HepG2 (cell line): ENCODE data around the gene SDK2. TPM values are rescaled to one million over a fixed set of nuclear protein-coding genes. Genes with fewer than 3 reads are reported as not detected.

Source experiments
- YEATS2 ChIP-seq: sonication (generic); formaldehyde crosslinking; IDR thresholded peaks from 2 replicates; pipeline ENCODE4 v1.4.0; 2020; ENCODE audit warnings: missing genetic modification reagents, borderline replicate concordance
- ZNF333 ChIP-seq: sonication (generic); formaldehyde crosslinking; IDR thresholded peaks from 2 replicates; pipeline ENCODE4 v1.4.0; 2020; ENCODE audit warnings: mild to moderate bottlenecking, missing genetic modification reagents, borderline replicate concordance
- ZNF749 ChIP-seq: sonication (generic); formaldehyde crosslinking; IDR thresholded peaks from 2 replicates; pipeline ENCODE4 v1.8.0; 2022; ENCODE audit warnings: mild to moderate bottlenecking, missing genetic modification reagents, moderate library complexity, borderline replicate concordance
- polyA plus RNA-seq, 8 experiments: library from polyadenylated mRNA; depleted of rRNA in 3 of 8; stranded (reverse) in 7 of 8; unstranded in 1 of 8; fragments of >200 nt; fragmentation: Illumina TruSeq in 4 of 8; extraction: Trizol in 4 of 8; gene quantifications; 2 replicates each; pipeline versions ENCODE4 v1.2.1 to v1.2.3, GENCODE V29; 2011 to 2016; ENCODE audit warnings: low read depth in 4 of 8, missing spikeins in 1 of 8, mixed read lengths in 1 of 8; ENCODE audit not compliant: insufficient read depth in 1 of 8
- total RNA-seq, 5 experiments: library from RNA; depleted of rRNA; stranded (reverse); fragments of >200 nt; fragmentation: Illumina TruSeq; extraction: Trizol; gene quantifications; 2 replicates each; pipeline ENCODE4 v1.2.3, GENCODE V29; 2016; ENCODE audit warnings: low read depth in 1 of 5
- TF ChIP-seq, protein P1 (sequence below), 2 experiments: sonication (generic) in 1 of 2; formaldehyde crosslinking in 1 of 2; IDR thresholded peaks; 2 replicates each; pipeline versions ENCODE4 v1.6.1 to v1.9.0; 2014 to 2022; ENCODE audit warnings: antibody characterized with exemption in 1 of 2, borderline replicate concordance in 1 of 2, inconsistent platforms in 1 of 2, low read depth in 1 of 2, missing genetic modification reagents in 1 of 2
- TF ChIP-seq, protein P2 (sequence below): sonication (generic); formaldehyde crosslinking; IDR thresholded peaks from 2 replicates; pipeline ENCODE4; 2020; ENCODE audit warnings: missing genetic modification reagents, mild to moderate bottlenecking, borderline replicate concordance
- TF ChIP-seq, protein P3 (sequence below): sonication (generic); formaldehyde crosslinking; IDR thresholded peaks from 2 replicates; pipeline ENCODE4 v1.4.0; 2020; ENCODE audit warnings: missing genetic modification reagents
- TF ChIP-seq, protein P4 (sequence below): sonication (generic); formaldehyde crosslinking; IDR thresholded peaks from 2 replicates; pipeline ENCODE4 v1.4.0; 2020; ENCODE audit warnings: missing genetic modification reagents
- TF ChIP-seq, protein P5 (sequence below): sonication (generic); formaldehyde crosslinking; IDR thresholded peaks from 2 replicates; pipeline ENCODE4 v1.5.0; 2020; ENCODE audit warnings: missing genetic modification reagents

Gene SDK2
- total and polyA plus RNA-seq, 2 of the 13 experiments (the other 11 are each of a cell fraction or from before 2014, with no cell fraction given): not detected

DNA sequence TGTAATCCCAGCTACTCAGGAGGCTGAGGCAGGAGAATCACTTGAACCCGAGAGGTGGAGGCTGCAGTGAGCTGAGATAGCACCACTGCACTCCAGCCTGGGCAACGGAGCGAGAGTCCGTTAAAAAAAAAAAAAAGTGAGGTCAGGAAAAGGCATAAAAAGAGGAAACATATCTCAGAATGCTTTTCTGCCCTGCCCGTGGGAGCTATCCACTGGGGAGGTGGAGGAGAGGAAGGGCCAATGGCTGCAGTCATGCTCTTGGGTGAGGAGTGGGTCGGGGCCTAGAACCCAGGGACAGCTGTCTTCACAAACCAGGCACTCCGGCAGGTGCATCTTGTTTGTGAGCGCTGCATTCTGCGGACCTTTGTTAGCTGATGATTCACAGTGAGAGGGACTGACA, 272.4 kb downstream of the SDK2 start (continued):
- TF ChIP-seq, protein P1, sequence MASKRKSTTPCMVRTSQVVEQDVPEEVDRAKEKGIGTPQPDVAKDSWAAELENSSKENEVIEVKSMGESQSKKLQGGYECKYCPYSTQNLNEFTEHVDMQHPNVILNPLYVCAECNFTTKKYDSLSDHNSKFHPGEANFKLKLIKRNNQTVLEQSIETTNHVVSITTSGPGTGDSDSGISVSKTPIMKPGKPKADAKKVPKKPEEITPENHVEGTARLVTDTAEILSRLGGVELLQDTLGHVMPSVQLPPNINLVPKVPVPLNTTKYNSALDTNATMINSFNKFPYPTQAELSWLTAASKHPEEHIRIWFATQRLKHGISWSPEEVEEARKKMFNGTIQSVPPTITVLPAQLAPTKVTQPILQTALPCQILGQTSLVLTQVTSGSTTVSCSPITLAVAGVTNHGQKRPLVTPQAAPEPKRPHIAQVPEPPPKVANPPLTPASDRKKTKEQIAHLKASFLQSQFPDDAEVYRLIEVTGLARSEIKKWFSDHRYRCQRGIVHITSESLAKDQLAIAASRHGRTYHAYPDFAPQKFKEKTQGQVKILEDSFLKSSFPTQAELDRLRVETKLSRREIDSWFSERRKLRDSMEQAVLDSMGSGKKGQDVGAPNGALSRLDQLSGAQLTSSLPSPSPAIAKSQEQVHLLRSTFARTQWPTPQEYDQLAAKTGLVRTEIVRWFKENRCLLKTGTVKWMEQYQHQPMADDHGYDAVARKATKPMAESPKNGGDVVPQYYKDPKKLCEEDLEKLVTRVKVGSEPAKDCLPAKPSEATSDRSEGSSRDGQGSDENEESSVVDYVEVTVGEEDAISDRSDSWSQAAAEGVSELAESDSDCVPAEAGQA (IDR thresholded peaks at IDR 0.05; ENCODE audit: low read depth): no peak
- TF ChIP-seq, protein P1 (CRISPR knock-in tag; IDR thresholded peaks at IDR 0.05; ENCODE audit: borderline replicate concordance): no peak
- TF ChIP-seq YEATS2 (no peak), ZNF333 (CRISPR knock-in tag) (no peak), ZNF749 (CRISPR knock-in tag) (no peak)
- TF ChIP-seq, protein P2, sequence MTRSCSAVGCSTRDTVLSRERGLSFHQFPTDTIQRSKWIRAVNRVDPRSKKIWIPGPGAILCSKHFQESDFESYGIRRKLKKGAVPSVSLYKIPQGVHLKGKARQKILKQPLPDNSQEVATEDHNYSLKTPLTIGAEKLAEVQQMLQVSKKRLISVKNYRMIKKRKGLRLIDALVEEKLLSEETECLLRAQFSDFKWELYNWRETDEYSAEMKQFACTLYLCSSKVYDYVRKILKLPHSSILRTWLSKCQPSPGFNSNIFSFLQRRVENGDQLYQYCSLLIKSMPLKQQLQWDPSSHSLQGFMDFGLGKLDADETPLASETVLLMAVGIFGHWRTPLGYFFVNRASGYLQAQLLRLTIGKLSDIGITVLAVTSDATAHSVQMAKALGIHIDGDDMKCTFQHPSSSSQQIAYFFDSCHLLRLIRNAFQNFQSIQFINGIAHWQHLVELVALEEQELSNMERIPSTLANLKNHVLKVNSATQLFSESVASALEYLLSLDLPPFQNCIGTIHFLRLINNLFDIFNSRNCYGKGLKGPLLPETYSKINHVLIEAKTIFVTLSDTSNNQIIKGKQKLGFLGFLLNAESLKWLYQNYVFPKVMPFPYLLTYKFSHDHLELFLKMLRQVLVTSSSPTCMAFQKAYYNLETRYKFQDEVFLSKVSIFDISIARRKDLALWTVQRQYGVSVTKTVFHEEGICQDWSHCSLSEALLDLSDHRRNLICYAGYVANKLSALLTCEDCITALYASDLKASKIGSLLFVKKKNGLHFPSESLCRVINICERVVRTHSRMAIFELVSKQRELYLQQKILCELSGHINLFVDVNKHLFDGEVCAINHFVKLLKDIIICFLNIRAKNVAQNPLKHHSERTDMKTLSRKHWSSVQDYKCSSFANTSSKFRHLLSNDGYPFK (CRISPR knock-in tag): no peak
- TF ChIP-seq, protein P3, sequence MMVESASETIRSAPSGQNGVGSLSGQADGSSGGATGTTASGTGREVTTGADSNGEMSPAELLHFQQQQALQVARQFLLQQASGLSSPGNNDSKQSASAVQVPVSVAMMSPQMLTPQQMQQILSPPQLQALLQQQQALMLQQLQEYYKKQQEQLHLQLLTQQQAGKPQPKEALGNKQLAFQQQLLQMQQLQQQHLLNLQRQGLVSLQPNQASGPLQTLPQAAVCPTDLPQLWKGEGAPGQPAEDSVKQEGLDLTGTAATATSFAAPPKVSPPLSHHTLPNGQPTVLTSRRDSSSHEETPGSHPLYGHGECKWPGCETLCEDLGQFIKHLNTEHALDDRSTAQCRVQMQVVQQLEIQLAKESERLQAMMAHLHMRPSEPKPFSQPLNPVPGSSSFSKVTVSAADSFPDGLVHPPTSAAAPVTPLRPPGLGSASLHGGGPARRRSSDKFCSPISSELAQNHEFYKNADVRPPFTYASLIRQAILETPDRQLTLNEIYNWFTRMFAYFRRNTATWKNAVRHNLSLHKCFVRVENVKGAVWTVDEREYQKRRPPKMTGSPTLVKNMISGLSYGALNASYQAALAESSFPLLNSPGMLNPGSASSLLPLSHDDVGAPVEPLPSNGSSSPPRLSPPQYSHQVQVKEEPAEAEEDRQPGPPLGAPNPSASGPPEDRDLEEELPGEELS: no peak
- TF ChIP-seq, protein P4, sequence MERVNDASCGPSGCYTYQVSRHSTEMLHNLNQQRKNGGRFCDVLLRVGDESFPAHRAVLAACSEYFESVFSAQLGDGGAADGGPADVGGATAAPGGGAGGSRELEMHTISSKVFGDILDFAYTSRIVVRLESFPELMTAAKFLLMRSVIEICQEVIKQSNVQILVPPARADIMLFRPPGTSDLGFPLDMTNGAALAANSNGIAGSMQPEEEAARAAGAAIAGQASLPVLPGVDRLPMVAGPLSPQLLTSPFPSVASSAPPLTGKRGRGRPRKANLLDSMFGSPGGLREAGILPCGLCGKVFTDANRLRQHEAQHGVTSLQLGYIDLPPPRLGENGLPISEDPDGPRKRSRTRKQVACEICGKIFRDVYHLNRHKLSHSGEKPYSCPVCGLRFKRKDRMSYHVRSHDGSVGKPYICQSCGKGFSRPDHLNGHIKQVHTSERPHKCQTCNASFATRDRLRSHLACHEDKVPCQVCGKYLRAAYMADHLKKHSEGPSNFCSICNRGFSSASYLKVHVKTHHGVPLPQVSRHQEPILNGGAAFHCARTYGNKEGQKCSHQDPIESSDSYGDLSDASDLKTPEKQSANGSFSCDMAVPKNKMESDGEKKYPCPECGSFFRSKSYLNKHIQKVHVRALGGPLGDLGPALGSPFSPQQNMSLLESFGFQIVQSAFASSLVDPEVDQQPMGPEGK (CRISPR knock-in tag): no peak
- TF ChIP-seq, protein P5, sequence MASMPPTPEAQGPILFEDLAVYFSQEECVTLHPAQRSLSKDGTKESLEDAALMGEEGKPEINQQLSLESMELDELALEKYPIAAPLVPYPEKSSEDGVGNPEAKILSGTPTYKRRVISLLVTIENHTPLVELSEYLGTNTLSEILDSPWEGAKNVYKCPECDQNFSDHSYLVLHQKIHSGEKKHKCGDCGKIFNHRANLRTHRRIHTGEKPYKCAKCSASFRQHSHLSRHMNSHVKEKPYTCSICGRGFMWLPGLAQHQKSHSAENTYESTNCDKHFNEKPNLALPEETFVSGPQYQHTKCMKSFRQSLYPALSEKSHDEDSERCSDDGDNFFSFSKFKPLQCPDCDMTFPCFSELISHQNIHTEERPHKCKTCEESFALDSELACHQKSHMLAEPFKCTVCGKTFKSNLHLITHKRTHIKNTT (CRISPR knock-in tag): no peak
